ENCODE results near the gene PPP2R2C.

Gene PPP2R2C

GRCh38 chr4:6368601-6369000 is 103.8 kb downstream of the PPP2R2C start:
- DNase-seq = no peak
- Histone ChIP-seq H3K23ac (ENCODE audit: low read length in 2 of 2) (no peak overlapping the region), H3K14ac (ENCODE audit: low read length in 2 of 2) (no peak overlapping the region), H3K4me1 (ENCODE audit: control insufficient read depth, insufficient read depth, low read depth, low read length) (no peaks in the 10 kb centered on the region), H2BK15ac (ENCODE audit: low read depth, poor library complexity, severe bottlenecking) (no peak overlapping the region), H3K36me3 (ENCODE audit: control insufficient read depth in 1 of 2, insufficient read depth in 2 of 2, low read depth in 1 of 2, low read length in 2 of 2) (no peaks in the 10 kb centered on the region), H2AFZ (ENCODE audit: low read depth, low read length) (no peak overlapping the region), H3K9me3 (ENCODE audit: control insufficient read depth, low read length) (peaks cover 3% of the 10 kb centered on the region), H3K18ac (ENCODE audit: low read depth in 1 of 2, low read length in 2 of 2) (no peak overlapping the region), H3K4me3 (ENCODE audit: insufficient read depth in 1 of 2, low read depth in 1 of 2, low read length in 2 of 2) (no peak overlapping the region), H2BK5ac (ENCODE audit: low read depth, low read length, poor library complexity, severe bottlenecking) (no peak overlapping the region), H3K79me1 (replicated peaks; ENCODE audit: low read length, poor library complexity, severe bottlenecking) (no peaks in the 10 kb centered on the region), H4K8ac (ENCODE audit: low read length) (no peak overlapping the region), H3K4ac (ENCODE audit: low read depth in 1 of 2, low read length in 2 of 2) (no peak overlapping the region), H2BK12ac (ENCODE audit: low read length in 2 of 2) (no peak overlapping the region), H2AK5ac (ENCODE audit: low read length, severe bottlenecking) (no peak overlapping the region), H3K4me2 (ENCODE audit: low read length, poor library complexity, severe bottlenecking) (no peak overlapping the region), H3K27ac (ENCODE audit: low read length, poor library complexity, severe bottlenecking) (no peak overlapping the region), H4K91ac (ENCODE audit: low read length) (no peak overlapping the region), H3K9ac (ENCODE audit: low read length) (no peak overlapping the region), H2BK120ac (ENCODE audit: low read depth, low read length) (no peak overlapping the region), H3K27me3 (ENCODE audit: control insufficient read depth in 1 of 2, insufficient read depth in 1 of 2, low read length in 2 of 2) (peaks cover 31 to 63% of the 10 kb centered on the region in 2 experiments)
- WGBS = 73% methylated on average over 12 of the region's 12 CpGs

- Histone ChIP-seq H2BK12ac (ENCODE audit: low read length in 2 of 2) (no peak overlapping the region), H2AK5ac (ENCODE audit: low read length, severe bottlenecking) (no peak overlapping the region), H3K36me3 (ENCODE audit: control insufficient read depth in 1 of 2, insufficient read depth in 2 of 2, low read depth in 1 of 2, low read length in 2 of 2) (no peaks in the 10 kb centered on the region), H4K8ac (ENCODE audit: low read length) (no peak overlapping the region), H3K14ac (ENCODE audit: low read length in 2 of 2) (no peak overlapping the region), H3K18ac (ENCODE audit: low read depth in 1 of 2, low read length in 2 of 2) (no peak overlapping the region), H2BK15ac (ENCODE audit: low read depth, poor library complexity, severe bottlenecking) (no peak overlapping the region), H3K9ac (ENCODE audit: low read length) (no peak overlapping the region), H2BK120ac (ENCODE audit: low read depth, low read length) (no peak overlapping the region), H3K23ac (ENCODE audit: low read length in 2 of 2) (no peak overlapping the region), H3K79me1 (replicated peaks; ENCODE audit: low read length, poor library complexity, severe bottlenecking) (no peaks in the 10 kb centered on the region), H3K9me3 (ENCODE audit: control insufficient read depth, low read length) (peaks cover 3% of the 10 kb centered on the region), H3K4me1 (ENCODE audit: control insufficient read depth, insufficient read depth, low read depth, low read length) (no peaks in the 10 kb centered on the region), H2BK5ac (ENCODE audit: low read depth, low read length, poor library complexity, severe bottlenecking) (no peak overlapping the region), H3K4me2 (ENCODE audit: low read length, poor library complexity, severe bottlenecking) (no peak overlapping the region), H3K4me3 (ENCODE audit: insufficient read depth in 1 of 2, low read depth in 1 of 2, low read length in 2 of 2) (no peak overlapping the region), H3K27me3 (ENCODE audit: control insufficient read depth in 1 of 2, insufficient read depth in 1 of 2, low read length in 2 of 2) (peaks cover 31 to 65% of the 10 kb centered on the region in 2 experiments), H4K91ac (ENCODE audit: low read length) (no peak overlapping the region), H2AFZ (ENCODE audit: low read depth, low read length) (no peak overlapping the region), H3K4ac (ENCODE audit: low read depth in 1 of 2, low read length in 2 of 2) (no peak overlapping the region), H3K27ac (ENCODE audit: low read length, poor library complexity, severe bottlenecking) (no peak overlapping the region)
- no peak for DNase-seq
- WGBS = 84% methylated on average over 10 of the region's 10 CpGs
Measured at GRCh38 chr4:6368096-6368495, 104.3 kb downstream of the PPP2R2C start.

GRCh38 chr4:6367371-6367851 is 105.0 kb downstream of the PPP2R2C start:
- 23% methylated on average over 8 of the region's 8 CpGs for WGBS
- no peak overlapping the region for H3K23ac ChIP-seq (ENCODE audit: low read length in 2 of 2)
- H2BK5ac ChIP-seq (ENCODE audit: low read depth, low read length, poor library complexity, severe bottlenecking) = no peak overlapping the region
- H3K9me3 ChIP-seq (ENCODE audit: control insufficient read depth, low read length) = peaks cover 3% of the 10 kb centered on the region
- H3K4me1 ChIP-seq (ENCODE audit: control insufficient read depth, insufficient read depth, low read depth, low read length) = no peaks in the 10 kb centered on the region
- no peak overlapping the region for H3K18ac ChIP-seq (ENCODE audit: low read depth in 1 of 2, low read length in 2 of 2)
- H2BK15ac ChIP-seq (ENCODE audit: low read depth, poor library complexity, severe bottlenecking) = no peak overlapping the region
- no peak overlapping the region for H2BK120ac ChIP-seq (ENCODE audit: low read depth, low read length)
- no peak overlapping the region for H3K4me2 ChIP-seq (ENCODE audit: low read length, poor library complexity, severe bottlenecking)
- no peak overlapping the region for H3K4me3 ChIP-seq (ENCODE audit: insufficient read depth in 1 of 2, low read depth in 1 of 2, low read length in 2 of 2)
- no peak overlapping the region for H3K14ac ChIP-seq (ENCODE audit: low read length in 2 of 2)
- H2BK12ac ChIP-seq (ENCODE audit: low read length in 2 of 2) = no peak overlapping the region
- DNase-seq = no peak
- H2AK5ac ChIP-seq (ENCODE audit: low read length, severe bottlenecking) = no peak overlapping the region
- H3K27me3 ChIP-seq (ENCODE audit: control insufficient read depth in 1 of 2, insufficient read depth in 1 of 2, low read length in 2 of 2) = peaks cover 31 to 65% of the 10 kb centered on the region in 2 experiments
- no peak overlapping the region for H4K91ac ChIP-seq (ENCODE audit: low read length)
- no peaks in the 10 kb centered on the region for H3K36me3 ChIP-seq (ENCODE audit: control insufficient read depth in 1 of 2, insufficient read depth in 2 of 2, low read depth in 1 of 2, low read length in 2 of 2)
- no peaks in the 10 kb centered on the region for H3K79me1 ChIP-seq (replicated peaks; ENCODE audit: low read length, poor library complexity, severe bottlenecking)
- no peak overlapping the region for H4K8ac ChIP-seq (ENCODE audit: low read length)
- H3K9ac ChIP-seq (ENCODE audit: low read length) = no peak overlapping the region
- H3K4ac ChIP-seq (ENCODE audit: low read depth in 1 of 2, low read length in 2 of 2) = no peak overlapping the region
- no peak overlapping the region for H3K27ac ChIP-seq (ENCODE audit: low read length, poor library complexity, severe bottlenecking)
- H2AFZ ChIP-seq (ENCODE audit: low read depth, low read length) = no peak overlapping the region

GRCh38 chr4:6366581-6366980 is 105.8 kb downstream of the PPP2R2C start:
- Histone ChIP-seq H4K91ac (ENCODE audit: low read length) (no peak overlapping the region), H3K79me1 (replicated peaks; ENCODE audit: low read length, poor library complexity, severe bottlenecking) (no peaks in the 10 kb centered on the region), H4K8ac (ENCODE audit: low read length) (no peak overlapping the region), H3K27ac (ENCODE audit: low read length, poor library complexity, severe bottlenecking) (no peak overlapping the region), H2AK5ac (ENCODE audit: low read length, severe bottlenecking) (no peak overlapping the region), H3K36me3 (ENCODE audit: control insufficient read depth in 1 of 2, insufficient read depth in 2 of 2, low read depth in 1 of 2, low read length in 2 of 2) (no peaks in the 10 kb centered on the region), H3K4me3 (ENCODE audit: insufficient read depth in 1 of 2, low read depth in 1 of 2, low read length in 2 of 2) (no peak overlapping the region), H2BK15ac (ENCODE audit: low read depth, poor library complexity, severe bottlenecking) (no peak overlapping the region), H2BK12ac (ENCODE audit: low read length in 2 of 2) (no peak overlapping the region), H3K4me1 (ENCODE audit: control insufficient read depth, insufficient read depth, low read depth, low read length) (no peaks in the 10 kb centered on the region), H3K4me2 (ENCODE audit: low read length, poor library complexity, severe bottlenecking) (no peak overlapping the region), H3K23ac (ENCODE audit: low read length in 2 of 2) (no peak overlapping the region), H3K4ac (ENCODE audit: low read depth in 1 of 2, low read length in 2 of 2) (no peak overlapping the region), H3K9ac (ENCODE audit: low read length) (no peak overlapping the region), H2BK120ac (ENCODE audit: low read depth, low read length) (no peak overlapping the region), H3K27me3 (ENCODE audit: control insufficient read depth in 1 of 2, insufficient read depth in 1 of 2, low read length in 2 of 2) (peaks cover 32 to 67% of the 10 kb centered on the region in 2 experiments), H2BK5ac (ENCODE audit: low read depth, low read length, poor library complexity, severe bottlenecking) (no peak overlapping the region), H3K14ac (ENCODE audit: low read length in 2 of 2) (no peak overlapping the region), H2AFZ (ENCODE audit: low read depth, low read length) (no peak overlapping the region), H3K18ac (ENCODE audit: low read depth in 1 of 2, low read length in 2 of 2) (no peak overlapping the region), H3K9me3 (ENCODE audit: control insufficient read depth, low read length) (peaks cover 3% of the 10 kb centered on the region)
- WGBS = 78% methylated on average over 5 of the region's 5 CpGs
- no peak for DNase-seq
